Measurements from ENCODE around the gene LTBP1.

- TF ChIP-seq EZH2 (IDR thresholded peaks at IDR 0.05; ENCODE audit: insufficient read depth, poor library complexity, severe bottlenecking) (no peak), EZH2phosphoT487 (IDR thresholded peaks at IDR 0.05; ENCODE audit: insufficient read depth, low read depth) (no peak)
Observed at GRCh38 chr2:33222309-33222708, 275.6 kb downstream of the LTBP1 start.
